Limb (tissue), 2 donors: ENCODE measurements around the gene MSX2.
"Not testable (repeated sequence)": the region's sequence is repeated elsewhere in the genome, so short reads cannot be mapped to it uniquely, and the experiment has no call there.

Source experiments
- DNase-seq, 2 donors: peaks; one replicate each; pipeline ENCODE4 v3.0.0-alpha.2; 2016; ENCODE audit errors: extremely low spot score in 2 of 2

Gene MSX2

DNA sequence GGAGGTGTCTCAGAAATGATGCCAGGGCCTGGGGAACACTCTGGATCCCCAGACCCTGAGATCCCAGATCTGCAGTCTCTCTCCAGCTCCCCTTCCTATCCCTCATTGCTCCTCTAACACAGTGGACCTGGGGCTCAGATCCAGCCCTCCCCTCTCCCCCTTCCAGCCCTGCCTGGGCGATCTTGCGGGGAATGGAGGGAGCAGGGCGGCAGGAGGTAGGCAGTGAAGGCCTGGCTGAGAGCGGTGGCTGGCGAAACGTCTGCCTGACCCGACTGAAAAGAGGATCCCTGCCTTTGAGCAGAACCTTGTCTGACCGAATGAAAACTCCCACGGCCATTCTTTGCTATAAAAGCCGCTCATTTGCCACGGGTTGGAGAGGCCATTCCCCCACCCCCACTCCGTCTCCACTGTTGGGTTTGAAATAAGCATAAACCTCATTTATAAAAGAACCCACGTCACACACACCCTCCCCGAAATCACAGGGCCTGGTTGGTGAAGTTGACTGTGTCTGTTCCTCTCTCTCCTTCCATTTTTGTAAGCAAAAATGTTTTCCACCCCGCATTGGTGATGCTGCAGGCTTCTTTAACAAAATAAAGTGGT lies 8.8 kb downstream of the MSX2 start:
- DNase-seq: peak in 1 of 2 donors; percentile 36

DNA sequence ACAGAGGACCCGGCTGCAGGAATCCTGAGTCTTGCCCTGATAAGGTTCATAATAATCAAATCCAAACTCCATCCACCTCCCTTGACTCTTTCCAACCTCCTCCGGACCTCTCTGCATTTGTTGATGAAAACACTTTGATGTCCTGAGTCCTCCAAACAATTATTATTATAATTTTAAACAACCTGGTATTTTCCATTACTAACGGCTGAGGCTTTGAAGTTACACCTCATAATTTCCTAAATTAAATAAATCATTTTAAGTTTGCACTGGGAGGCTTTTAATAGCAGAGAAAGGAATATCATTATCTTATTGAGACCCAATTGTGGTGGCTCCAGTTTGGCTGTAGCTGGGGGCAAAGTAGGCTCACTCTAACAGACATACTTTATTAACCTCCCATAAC lies 9.5 kb downstream of the MSX2 start:
- DNase-seq: no peak

DNA sequence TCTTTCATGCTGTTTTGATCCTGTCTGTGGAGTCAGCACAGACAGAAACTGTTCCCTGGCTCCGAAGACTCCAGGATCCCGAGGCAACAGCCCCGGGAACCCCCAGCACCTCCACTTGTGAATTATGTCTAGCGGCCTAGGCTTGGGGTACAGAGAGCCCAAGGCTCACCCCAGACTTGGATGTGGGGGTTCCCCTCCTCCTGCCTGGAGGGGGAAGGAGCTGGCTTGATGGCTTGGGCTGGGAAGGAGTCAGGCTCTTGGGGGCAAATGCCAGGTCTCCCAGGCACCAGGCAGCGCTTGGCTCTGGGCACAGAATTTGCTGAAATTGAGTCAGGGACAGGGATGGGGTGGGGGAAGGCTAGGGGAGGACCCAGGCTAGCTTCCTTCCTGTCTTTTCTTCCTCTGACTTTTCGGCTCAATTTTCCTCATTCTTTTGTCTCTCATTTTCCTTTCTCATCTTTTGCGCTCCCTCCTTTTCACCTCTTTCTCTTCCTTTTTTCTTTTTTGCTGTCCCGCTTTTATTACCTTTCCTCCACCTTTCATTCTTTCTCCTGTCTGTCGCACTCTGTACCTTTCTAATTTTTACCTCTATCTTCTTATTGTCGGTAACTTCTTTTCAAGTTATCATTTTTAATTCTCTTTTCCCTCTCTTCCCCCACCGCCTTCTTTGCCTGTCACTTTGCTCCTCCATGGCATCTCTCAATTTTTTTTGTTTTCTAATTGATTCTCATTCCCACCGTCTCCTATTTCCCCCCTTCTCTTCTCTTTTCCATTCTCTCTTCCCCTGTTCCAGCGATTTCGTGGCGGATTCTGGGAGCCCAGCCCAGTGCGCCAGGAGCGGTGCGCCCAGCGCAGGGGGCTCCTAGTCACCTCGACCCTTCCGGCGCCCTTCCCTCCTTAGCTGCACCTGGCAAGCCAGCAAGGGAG lies 10.5 kb downstream of the MSX2 start:
- peak in 1 of 2 donors; percentile 46 for DNase-seq

DNA sequence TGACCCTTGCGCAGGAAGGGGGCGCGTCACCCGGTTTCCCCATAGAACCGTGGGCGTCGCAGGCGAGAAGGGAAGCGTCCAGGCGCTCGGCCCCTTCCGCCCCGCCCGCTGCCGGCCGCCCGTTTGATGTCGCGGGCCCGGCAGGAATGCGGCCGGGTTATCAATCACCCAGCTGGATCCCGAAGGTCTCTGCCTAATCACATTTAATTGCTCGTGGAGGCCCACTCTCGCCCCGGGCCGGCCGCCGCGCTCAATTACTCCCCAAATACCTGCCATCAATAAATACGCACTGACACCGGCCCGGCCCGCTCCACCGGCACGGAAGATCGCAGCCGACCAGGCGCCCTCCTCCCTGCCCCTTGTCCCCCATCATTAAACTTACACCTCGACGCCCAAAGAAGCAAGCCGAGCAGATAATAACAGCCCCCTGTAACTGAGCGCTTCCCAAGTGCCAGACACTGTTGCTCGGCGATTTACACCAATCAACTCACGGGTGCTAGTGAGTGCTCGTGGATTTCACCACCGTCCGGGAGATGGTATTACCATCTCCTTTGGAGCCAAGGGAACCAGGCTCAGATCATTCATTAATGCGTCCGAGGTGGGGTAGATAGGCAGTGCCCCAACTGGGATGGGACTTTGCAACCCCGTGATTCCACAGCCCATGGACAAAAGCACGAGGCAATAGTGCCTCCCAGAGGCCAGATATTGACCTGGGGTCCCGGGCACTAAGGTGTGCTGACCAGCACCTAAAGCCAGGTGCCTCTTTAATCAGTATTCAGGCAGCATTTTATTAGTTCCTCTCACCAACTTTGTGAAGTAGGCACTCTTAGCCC lies 11.3 kb downstream of the MSX2 start:
- peak in 1 of 2 donors; percentile 50 for DNase-seq

DNA sequence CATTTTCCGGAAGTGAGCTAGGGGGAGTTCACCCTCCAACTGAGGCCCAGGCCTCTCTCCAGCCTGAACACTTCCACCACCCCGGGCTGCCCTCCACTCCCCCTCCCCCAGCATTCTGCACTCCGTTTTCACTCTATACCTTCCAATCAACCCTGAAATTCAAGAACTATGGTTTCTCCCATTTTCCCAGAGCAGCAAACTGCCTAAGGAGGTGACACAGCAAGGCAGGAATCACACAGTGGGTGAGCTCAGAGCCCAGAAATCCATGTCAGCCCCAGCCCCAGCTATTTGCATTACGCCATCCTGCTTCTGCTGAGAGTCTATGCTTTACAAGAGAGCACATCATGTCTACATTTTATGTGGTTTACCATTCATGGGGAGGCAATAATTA lies 11.9 kb downstream of the MSX2 start:
- DNase-seq: no peak

DNA sequence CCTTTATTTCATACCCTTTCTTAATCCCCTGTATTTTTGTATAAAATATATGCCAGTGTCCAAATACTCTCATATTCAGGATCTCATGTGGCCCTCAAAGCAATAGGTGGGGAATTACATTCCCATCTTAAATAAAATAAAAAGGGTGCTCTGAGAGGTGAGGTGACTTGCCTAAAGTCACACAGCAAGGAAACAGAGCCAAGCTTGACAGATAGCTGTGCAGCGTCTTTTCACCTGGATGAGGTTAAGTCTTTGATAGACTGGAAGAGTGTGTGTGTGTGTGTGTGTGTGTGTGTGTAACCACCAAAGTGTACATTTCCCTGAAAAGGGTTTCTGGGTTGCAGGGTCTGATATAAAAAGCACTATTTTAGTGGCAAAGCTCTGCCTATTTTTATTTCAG lies 12.4 kb downstream of the MSX2 start:
- no peak for DNase-seq

DNA sequence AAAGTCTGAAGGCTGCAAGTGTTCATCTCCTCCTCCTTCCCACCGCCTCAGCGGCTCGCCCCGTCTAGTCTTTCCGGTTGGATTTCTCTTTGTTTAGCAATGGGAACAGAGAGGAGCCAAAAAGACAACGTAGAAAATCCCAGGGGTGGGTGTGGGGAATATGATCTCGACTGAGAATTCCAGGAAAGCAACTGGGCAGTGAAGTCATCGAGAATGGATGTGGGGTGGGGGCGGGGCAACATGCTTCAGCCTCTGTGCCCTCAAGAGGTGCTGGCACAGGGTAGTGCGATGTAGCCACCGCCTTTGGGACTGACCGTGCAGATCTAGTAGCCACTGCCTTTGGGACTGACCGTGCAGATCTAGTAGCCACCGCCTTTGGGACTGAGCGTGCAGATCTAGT lies 12.9 kb downstream of the MSX2 start:
- DNase-seq: peak in 1 of 2 donors; percentile 31

DNA sequence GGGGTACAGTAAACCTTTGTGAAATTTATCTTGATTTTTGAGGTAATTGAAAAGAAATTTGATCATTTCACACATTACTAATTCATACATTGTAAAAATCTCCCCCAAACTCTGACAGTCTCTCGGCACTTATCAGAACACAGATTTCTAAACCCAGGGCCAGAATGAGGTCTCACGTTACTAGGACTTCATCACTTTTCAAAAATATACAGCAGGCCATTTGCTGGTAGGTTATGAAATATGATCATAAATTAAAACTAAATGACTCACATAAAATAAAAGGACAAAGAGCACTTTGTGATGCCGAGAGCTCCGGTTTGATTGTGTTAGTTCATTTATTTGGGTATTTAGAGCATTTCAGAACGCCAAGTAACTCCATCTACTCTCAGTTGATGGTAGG lies 17.0 kb downstream of the MSX2 start:
- no peak for DNase-seq

DNA sequence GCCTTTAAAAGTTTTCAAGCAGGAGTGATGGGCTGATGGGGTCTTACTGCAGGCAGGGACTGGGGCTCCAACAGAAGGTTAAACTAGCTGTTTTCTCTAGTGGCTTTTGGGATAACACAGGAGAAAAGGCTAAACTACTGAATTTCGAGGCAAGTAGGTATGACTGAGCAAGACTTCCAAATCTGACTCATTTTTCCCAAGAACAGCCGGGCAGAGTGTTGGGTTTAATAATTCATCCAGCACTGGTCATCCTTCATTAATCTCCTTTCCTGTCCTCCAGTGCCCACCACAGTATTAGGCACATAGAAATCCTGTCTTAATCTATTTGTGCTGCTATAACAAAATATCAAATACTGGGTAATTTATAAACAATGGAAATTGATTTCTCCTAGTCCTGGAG lies 20.5 kb downstream of the MSX2 start:
- no peak for DNase-seq

DNA sequence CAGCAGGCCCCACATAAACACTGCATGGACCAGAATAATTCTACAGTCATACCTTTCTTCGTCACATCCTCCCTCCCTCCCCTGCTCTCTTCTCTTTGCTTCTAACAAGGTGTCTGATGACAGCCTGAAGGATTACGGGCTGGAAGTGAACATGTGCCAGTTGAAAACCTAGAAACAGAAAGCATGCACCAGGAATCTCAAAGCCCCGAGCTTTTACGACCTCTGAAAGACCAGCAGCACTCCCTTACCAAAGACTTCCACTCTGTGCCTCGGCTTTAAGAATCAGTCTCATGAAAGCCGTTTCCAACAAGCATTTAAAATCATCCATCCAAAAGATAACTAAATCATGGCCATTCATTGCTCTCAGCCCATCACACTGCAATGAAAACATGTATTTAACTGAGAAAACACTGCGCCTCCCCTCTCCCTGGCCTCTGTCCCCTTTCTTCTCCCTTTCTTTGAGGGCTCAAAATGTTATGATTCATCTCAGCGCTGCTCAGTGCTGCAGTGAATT lies 21.3 kb downstream of the MSX2 start:
- DNase-seq: no peak

DNA sequence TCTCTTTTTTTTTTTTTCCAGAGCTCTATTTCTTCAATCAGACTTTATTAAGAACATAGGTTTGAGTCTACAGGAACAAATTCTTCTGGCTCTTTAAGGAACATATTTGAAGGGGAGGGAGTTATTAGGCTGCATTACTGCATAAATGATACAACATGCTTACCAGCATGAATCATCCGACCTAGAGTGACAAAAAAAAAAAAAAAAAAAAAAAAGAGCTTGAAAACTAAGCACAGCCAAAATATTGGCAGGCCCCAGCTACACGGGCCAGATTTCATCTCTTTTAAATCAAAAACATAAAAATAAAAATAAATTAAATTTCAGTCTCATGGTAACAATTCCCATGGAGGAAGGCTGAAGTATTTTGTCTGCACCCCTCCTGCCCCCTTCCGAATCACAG lies 26.3 kb downstream of the MSX2 start:
- DNase-seq: peak in 1 of 2 donors; percentile 22

DNA sequence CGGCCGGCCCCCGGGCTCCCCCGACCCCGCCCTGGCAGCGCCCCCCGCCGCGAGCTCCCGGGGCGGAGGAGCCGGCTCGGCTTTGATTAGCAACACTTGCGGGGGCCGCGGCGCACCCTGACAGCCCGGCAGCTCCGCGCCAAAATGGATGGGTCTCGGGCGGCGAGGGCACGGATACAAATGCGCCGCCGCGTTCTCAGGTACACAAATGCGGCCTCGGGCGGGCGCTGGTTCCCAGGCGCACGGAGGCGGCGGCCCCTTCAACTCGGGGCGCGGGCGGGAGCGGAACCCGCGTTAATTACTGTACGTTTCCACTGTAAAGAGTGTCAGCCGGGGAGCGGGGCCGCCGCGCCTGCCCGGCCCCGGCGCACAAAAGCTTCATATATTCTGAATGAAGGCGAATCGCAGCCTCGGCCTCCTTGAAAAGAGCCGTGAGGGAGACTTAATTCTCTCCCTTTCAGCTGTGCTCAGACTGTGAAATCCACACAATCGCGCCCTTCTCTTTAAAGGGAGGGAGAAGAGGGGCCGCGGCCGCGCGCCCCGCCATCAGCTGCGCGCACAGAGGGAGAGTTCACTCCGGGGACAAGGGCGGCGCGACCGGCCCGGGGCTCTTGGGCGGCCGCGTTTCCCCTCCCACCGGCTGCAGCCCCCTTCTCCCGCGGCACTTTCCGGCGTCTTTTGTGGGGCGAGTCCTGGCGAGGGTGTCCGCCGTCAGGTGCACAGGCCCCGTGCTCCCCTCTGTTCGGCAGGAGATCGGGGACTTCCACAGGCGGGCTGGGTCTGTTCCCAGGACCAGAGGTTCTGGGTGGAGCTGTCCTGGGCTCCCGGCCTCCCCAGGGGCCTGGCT lies 27.0 kb downstream of the MSX2 start:
- peak in 1 of 2 donors; percentile 71 for DNase-seq

DNA sequence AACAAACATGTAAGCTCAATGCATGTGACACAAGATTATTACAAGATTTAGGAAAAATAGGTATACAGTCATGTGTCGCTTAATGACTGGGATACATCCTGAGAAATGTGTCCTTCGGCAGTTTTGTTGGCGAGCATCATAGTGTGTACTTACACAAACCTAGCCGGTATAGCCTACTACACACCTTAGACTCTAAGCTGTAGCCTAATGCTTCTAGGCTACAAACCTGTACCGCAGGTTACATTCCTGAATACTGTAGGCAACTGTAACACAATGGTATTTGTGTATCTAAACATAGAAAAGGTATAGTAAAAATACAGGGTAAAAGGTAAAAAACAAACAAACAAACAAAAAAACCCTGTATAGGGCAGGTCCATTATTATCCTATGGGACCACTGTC lies 27.7 kb downstream of the MSX2 start:
- no peak for DNase-seq

DNA sequence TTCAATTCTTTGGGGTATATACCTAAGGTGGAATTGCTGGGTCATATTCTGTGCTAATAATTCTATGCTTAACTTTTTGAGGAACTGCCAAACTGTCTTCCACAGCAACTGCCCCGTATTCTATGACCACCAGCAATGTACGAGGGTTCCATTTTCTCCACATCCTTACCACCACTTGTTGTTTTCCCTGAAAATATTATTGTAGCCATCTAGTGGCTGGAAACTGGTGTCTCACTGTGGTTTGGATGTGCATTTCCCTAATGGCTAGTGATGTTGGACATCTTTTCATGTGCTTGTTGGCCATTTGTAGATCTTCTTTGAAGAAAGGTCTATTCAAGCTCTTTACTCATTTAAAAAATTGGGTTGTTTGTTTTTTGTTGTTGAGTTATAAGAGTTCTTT lies 30.7 kb downstream of the MSX2 start:
- DNase-seq: no peak

DNA sequence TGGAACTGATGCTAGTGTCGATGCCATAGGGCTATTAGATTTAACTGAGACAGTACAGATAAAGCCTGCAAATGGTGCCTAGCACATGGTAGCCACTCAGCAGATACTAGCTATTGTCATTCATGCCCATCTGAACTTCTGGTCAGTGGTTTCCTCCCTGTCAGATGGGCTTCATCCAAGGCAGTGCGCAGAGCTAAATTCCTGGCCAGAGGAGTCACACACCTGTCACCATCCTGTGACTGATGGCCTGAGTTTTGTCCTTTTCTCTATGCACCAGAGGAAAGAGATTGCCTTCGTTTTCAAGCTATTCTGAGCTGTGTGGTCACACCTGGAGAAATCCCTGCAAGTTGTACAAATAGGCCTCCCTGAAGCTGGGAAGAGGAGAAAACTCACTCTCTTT lies 34.7 kb downstream of the MSX2 start:
- DNase-seq: no peak

DNA sequence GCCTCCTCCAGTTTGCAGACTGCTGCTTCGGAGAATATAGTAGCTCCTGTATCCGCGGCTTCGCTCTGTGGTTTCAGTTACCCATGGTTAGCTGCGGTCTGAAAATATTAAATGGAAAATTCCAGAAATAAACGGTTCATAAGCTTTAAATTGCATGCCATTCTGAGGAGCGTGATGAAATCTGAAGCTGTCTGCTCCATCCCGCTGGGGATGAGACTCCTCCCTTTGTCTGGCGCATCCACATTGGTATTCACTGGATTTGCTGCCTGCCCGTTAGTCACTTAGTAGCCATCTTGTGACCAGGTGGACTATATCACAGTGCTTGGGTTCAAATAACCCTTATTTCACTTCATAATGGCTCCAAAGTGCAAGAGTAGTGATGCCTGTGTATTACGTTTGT lies 36.3 kb downstream of the MSX2 start:
- DNase-seq: no peak

DNA sequence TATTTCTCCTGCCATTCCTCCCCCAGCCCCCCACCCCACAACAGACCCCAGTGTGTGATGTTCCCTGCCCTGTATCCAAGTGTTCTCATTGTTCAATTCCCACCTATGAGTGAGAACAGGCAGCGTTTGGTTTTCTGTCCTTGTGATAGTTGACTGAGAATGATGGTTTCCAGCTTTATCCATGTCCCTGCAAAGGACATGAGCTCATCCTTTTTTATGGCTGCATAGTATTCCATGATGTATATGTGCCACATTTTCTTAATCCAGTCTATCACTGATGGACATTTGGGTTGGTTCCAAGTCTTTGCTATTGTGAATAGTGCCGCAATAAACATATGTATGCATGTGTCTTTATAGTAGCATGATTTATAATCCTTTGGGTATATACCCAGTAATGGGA lies 37.0 kb downstream of the MSX2 start:
- DNase-seq: not testable (repeated sequence)

DNA sequence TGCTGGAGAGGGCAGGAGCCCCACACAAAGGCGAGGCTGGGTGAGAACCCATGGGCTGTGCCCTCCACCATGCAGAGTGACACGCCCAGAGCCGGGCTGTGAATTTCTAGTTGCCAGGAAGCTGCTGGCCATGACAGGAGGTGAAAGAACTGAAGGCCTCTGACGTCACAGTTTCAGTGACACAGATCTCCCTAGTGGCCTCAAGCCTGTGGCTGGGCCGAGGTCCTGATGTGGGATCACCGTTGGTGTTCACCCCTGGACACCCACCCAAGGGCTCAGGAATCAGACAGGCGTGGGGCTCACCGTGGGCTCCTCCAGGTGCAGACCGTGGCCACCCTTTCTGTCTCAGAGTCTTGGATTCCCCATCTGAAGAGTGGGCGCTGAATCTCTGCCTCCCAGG lies 39.9 kb downstream of the MSX2 start:
- DNase-seq: no peak

DNA sequence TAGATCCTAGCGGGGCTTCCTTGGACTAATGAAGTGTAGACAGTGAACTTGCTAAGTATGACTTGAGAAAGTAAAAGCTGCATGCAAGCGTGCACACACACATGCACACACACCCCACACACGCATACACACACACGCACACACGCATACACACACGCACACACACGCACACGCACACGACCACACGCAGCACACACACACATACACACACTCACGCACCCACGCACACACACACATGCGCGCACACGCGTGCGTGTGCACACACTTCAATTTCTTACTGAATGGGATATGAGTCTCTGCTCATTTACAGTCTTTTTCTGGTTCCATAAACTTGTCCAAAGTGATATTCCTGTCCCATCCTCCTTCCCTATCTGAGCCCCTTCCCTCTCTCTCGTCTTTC lies 41.2 kb downstream of the MSX2 start:
- DNase-seq: no peak

DNA sequence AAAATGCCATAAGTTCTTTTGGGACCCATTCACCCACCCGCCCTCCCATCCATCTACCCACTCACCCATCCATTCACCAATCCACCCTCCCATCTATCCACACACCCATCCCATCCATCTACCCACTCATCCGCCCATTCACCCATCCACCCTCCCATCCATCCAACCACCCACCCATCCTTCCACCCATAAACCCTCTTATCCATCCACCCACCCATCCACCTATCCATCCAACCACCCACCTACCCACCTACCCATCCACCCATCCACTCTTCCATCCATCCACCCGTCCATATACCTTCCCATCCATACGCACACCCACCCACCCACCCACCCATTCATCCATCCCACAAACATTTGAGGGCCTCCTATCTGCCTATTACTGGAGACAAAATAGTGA lies 43.3 kb downstream of the MSX2 start:
- no peak for DNase-seq

DNA sequence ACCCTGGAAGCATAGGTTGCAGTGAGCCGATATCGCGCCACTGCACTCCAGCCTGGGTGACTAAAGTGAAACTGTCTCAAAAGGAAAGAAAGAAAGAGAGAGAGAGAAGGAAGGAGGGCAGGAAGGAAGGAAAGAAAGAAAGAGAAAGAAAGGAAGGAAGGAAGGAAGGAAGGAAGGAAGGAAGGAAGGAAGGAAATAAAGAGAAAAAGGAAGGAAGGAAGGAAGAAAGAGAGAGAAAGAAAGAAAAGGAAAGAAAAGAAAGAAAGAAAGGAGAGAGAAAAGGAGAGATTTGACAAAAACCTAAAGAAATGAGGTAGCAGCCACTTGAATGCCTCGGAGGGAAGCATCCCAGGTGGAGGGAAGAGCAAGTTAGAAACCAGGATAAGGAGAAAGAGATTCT lies 44.6 kb downstream of the MSX2 start:
- DNase-seq: no peak
